ENCODE data around the gene STK32C.

DNA sequence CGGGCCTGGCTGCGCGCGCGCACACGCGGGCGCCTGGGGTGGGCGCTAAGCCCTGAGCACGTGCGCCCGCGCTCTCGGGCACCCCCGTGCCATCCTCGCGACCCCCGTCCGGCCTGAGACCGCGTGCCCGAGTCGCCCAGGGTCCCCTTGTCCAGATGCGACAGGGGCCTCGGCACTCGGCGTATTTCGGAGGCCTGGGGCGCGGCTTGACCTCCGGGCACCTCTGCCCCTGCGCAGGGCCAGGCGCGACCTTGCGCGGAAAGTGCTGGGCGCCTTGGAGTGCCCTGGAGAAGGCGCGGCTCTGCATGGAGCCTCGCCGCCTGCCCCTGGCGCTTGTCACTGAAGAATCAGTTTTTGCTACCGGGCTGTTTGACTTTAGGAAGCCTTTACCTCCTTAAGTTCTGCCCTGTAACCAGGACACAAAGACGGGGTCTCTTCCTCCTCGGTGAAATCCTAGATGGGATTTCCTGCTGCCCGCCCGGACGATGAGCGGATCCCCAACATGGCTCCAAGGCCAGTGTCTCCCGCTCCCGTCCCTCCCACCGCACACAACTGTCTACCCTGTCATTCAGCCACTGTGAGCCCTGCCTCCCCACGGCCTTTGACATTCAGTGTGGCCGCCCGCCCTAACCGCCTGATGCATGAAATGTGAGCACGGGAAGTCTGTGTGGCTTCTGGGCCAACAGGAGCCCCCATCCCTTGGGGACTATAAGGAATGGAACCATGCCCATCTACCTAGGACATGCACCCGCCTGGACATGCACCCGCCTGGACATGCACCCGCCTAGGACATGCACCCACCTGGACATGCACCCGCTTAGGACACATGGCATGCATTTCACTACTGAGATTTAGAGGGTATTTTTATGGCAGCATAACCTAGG is 1.1 kb upstream of the STK32C start:
- TF ChIP-seq, protein P1, sequence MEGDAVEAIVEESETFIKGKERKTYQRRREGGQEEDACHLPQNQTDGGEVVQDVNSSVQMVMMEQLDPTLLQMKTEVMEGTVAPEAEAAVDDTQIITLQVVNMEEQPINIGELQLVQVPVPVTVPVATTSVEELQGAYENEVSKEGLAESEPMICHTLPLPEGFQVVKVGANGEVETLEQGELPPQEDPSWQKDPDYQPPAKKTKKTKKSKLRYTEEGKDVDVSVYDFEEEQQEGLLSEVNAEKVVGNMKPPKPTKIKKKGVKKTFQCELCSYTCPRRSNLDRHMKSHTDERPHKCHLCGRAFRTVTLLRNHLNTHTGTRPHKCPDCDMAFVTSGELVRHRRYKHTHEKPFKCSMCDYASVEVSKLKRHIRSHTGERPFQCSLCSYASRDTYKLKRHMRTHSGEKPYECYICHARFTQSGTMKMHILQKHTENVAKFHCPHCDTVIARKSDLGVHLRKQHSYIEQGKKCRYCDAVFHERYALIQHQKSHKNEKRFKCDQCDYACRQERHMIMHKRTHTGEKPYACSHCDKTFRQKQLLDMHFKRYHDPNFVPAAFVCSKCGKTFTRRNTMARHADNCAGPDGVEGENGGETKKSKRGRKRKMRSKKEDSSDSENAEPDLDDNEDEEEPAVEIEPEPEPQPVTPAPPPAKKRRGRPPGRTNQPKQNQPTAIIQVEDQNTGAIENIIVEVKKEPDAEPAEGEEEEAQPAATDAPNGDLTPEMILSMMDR (IDR thresholded peaks at IDR 0.05): peak in 1 of 6 experiments; percentile 4
- TF ChIP-seq POLR2AphosphoS5 (IDR thresholded peaks at IDR 0.05): no peak
- no peak for TF ChIP-seq POLR2A (IDR thresholded peaks at IDR 0.05)

Measured in upper lobe of left lung (tissue), 4 donors.